GM23338 (cell line): Measurements from ENCODE around the gene MAGI1.

ENCODE experiments used
- CREB1 ChIP-seq: fragments of 250-450 bp; sonication (Bioruptor Pico); IDR thresholded peaks from 2 replicates; pipeline ENCODE4 v1.5.0; 2020; ENCODE audit warnings: low read depth, mild to moderate bottlenecking, moderate library complexity
- CTCF ChIP-seq, 2 experiments: fragments of 200-600 bp in 1 of 2; sonication (generic) in 1 of 2; conservative IDR thresholded peaks; 2 replicates each; pipeline versions ENCODE4 v1.5.1 to v1.6.1; 2016 to 2017; ENCODE audit warnings: antibody characterized with exemption in 2 of 2, low read depth in 2 of 2, mild to moderate bottlenecking in 2 of 2, moderate library complexity in 1 of 2
- ETS1 ChIP-seq: IDR thresholded peaks from 2 replicates; pipeline ENCODE4 v1.6.1; 2016; ENCODE audit warnings: antibody characterized with exemption
- EZH2 ChIP-seq: fragments of 200-600 bp; sonication (generic); IDR thresholded peaks from one replicate; pipeline ENCODE4 v1.8.0; 2017; ENCODE audit warnings: antibody characterized with exemption, mild to moderate bottlenecking, low read depth; ENCODE audit not compliant: unreplicated experiment
- EZH2phosphoT487 ChIP-seq: fragments of 200-600 bp; sonication (generic); IDR thresholded peaks from one replicate; pipeline ENCODE4 v1.8.1; 2018; ENCODE audit warnings: antibody characterized with exemption; ENCODE audit not compliant: unreplicated experiment
- JUNB ChIP-seq: IDR thresholded peaks from one replicate; pipeline ENCODE4 v1.6.1; 2016; ENCODE audit warnings: antibody characterized with exemption; ENCODE audit not compliant: unreplicated experiment
- POLR2AphosphoS5 ChIP-seq: IDR thresholded peaks from 2 replicates; pipeline ENCODE4 v1.6.1; 2016; ENCODE audit warnings: antibody characterized with exemption, low read depth
- REST ChIP-seq: IDR thresholded peaks from one replicate; pipeline ENCODE4 v1.6.1; 2018; ENCODE audit warnings: antibody characterized with exemption; ENCODE audit not compliant: unreplicated experiment
- STAT1 ChIP-seq: IDR thresholded peaks from one replicate; pipeline ENCODE4 v1.6.1; 2016; ENCODE audit warnings: antibody characterized with exemption; ENCODE audit not compliant: unreplicated experiment
- ZNF114 ChIP-seq: fragments of 250-450 bp; sonication (Bioruptor Pico); IDR thresholded peaks from 2 replicates; pipeline ENCODE4 v1.5.0; 2020; ENCODE audit warnings: mild to moderate bottlenecking, moderate library complexity
- ZNF331 ChIP-seq: fragments of 250-450 bp; sonication (Bioruptor Pico); IDR thresholded peaks from 2 replicates; pipeline ENCODE4 v1.5.0; 2020; ENCODE audit warnings: low read depth, mild to moderate bottlenecking, moderate library complexity
- ZNF462 ChIP-seq: fragments of 250-450 bp; sonication (Bioruptor Pico); IDR thresholded peaks from 2 replicates; pipeline ENCODE4 v1.5.0; 2020; ENCODE audit warnings: mild to moderate bottlenecking, moderate library complexity

- TF ChIP-seq CTCF (conservative IDR thresholded peaks at IDR 0.05; ENCODE audit: low read depth in 2 of 2) (no peak), ZNF462 (CRISPR knock-in tag) (no peak), EZH2phosphoT487 (no peak), CREB1 (CRISPR knock-in tag) (no peak), POLR2AphosphoS5 (no peak), EZH2 (no peak), REST (no peak), JUNB (no peak), STAT1 (no peak), ZNF331 (CRISPR knock-in tag) (no peak), ETS1 (no peak), ZNF114 (CRISPR knock-in tag) (no peak)
Observed at GRCh38 chr3:65313666-65314065, 725.1 kb downstream of the MAGI1 start.
